Mammary epithelial cell (primary cell): ENCODE data around the gene MT1B.

ENCODE experiments used
- EZH2 ChIP-seq: IDR thresholded peaks from 2 replicates; pipeline ENCODE4 v1.6.1; 2012; ENCODE audit warnings: low read length, inconsistent platforms, borderline replicate concordance
- TF ChIP-seq, protein P1 (sequence below), 2 donors: IDR thresholded peaks in 1 of 2; conservative IDR thresholded peaks in 1 of 2; 2 replicates each; pipeline ENCODE4 v1.5.1; 2011 to 2012; ENCODE audit warnings: inconsistent platforms in 2 of 2, low read length in 2 of 2, mild to moderate bottlenecking in 2 of 2, control low read depth in 1 of 2, low read depth in 1 of 2; ENCODE audit not compliant: insufficient read depth in 1 of 2; ENCODE audit errors: extremely low read depth in 1 of 2

GRCh38 chr16:56633535-56633934, 18.2 kb upstream of the MT1B start:
- TF ChIP-seq, protein P1, sequence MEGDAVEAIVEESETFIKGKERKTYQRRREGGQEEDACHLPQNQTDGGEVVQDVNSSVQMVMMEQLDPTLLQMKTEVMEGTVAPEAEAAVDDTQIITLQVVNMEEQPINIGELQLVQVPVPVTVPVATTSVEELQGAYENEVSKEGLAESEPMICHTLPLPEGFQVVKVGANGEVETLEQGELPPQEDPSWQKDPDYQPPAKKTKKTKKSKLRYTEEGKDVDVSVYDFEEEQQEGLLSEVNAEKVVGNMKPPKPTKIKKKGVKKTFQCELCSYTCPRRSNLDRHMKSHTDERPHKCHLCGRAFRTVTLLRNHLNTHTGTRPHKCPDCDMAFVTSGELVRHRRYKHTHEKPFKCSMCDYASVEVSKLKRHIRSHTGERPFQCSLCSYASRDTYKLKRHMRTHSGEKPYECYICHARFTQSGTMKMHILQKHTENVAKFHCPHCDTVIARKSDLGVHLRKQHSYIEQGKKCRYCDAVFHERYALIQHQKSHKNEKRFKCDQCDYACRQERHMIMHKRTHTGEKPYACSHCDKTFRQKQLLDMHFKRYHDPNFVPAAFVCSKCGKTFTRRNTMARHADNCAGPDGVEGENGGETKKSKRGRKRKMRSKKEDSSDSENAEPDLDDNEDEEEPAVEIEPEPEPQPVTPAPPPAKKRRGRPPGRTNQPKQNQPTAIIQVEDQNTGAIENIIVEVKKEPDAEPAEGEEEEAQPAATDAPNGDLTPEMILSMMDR (conservative IDR thresholded peaks at IDR 0.05 in 1 of 2, IDR thresholded peaks at IDR 0.05 in 1 of 2; ENCODE audit: extremely low read depth in 1 of 2, insufficient read depth in 1 of 2, low read depth in 1 of 2, low read length in 2 of 2): no peak
- no peak for TF ChIP-seq EZH2
